Measurements from ENCODE around the gene STK17B. TPM values are rescaled to one million over a fixed set of nuclear protein-coding genes. Genes with fewer than 3 reads are reported as not detected.

The STK17B gene
- total and polyA plus RNA-seq, 2 experiments from 2014 or later = 5.7 to 13.7 TPM

DNA sequence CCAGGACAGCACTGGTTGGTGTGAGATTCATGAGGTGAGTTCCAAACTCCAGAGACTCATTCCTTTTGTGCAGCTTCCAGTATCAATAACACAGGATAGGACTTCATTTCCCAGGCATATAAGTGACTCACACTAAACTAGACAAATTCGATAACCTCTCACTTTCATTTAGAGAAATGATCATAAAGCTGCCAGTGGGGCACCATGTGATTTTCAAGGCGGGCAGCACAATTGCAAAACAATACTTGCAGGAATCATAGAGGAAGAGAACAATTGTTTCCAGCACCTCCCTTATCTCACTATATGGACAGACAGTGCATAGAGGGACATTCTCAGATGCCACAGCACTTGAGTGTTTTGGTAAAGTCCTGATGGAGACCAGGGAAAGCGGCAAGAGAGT is 71.5 kb downstream of the STK17B start:
- Histone ChIP-seq H3K4me2 (no peak overlapping the region), H3K79me2 (replicated peaks; ENCODE audit: insufficient read depth) (no peaks in the 10 kb centered on the region), H4K20me1 (replicated peaks; ENCODE audit: insufficient read depth) (no peaks in the 10 kb centered on the region), H3F3A (replicated peaks; ENCODE audit: low read depth) (no peaks in the 10 kb centered on the region), H3K4me3 (no peak overlapping the region), H3K9me2 (ENCODE audit: insufficient read depth) (no peaks in the 10 kb centered on the region), H3K27ac (ENCODE audit: low read depth) (no peak overlapping the region), H3K27me3 (ENCODE audit: insufficient read depth) (no peaks in the 10 kb centered on the region), H3K36me3 (ENCODE audit: insufficient read depth) (no peaks in the 10 kb centered on the region), H2AFZ (peak overlapping the region; percentile 49; the same call in 1 of the 2 replicates), H3K4me1 (ENCODE audit: insufficient read depth) (peaks cover 20% of the 10 kb centered on the region)
- TF ChIP-seq, protein P1, sequence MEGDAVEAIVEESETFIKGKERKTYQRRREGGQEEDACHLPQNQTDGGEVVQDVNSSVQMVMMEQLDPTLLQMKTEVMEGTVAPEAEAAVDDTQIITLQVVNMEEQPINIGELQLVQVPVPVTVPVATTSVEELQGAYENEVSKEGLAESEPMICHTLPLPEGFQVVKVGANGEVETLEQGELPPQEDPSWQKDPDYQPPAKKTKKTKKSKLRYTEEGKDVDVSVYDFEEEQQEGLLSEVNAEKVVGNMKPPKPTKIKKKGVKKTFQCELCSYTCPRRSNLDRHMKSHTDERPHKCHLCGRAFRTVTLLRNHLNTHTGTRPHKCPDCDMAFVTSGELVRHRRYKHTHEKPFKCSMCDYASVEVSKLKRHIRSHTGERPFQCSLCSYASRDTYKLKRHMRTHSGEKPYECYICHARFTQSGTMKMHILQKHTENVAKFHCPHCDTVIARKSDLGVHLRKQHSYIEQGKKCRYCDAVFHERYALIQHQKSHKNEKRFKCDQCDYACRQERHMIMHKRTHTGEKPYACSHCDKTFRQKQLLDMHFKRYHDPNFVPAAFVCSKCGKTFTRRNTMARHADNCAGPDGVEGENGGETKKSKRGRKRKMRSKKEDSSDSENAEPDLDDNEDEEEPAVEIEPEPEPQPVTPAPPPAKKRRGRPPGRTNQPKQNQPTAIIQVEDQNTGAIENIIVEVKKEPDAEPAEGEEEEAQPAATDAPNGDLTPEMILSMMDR (conservative IDR thresholded peaks at IDR 0.05; ENCODE audit: low read depth in 2 of 2) = no peak
- TF ChIP-seq, protein P2, sequence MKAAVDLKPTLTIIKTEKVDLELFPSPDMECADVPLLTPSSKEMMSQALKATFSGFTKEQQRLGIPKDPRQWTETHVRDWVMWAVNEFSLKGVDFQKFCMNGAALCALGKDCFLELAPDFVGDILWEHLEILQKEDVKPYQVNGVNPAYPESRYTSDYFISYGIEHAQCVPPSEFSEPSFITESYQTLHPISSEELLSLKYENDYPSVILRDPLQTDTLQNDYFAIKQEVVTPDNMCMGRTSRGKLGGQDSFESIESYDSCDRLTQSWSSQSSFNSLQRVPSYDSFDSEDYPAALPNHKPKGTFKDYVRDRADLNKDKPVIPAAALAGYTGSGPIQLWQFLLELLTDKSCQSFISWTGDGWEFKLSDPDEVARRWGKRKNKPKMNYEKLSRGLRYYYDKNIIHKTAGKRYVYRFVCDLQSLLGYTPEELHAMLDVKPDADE (IDR thresholded peaks at IDR 0.05) = no peak
- TF ChIP-seq, protein P3, sequence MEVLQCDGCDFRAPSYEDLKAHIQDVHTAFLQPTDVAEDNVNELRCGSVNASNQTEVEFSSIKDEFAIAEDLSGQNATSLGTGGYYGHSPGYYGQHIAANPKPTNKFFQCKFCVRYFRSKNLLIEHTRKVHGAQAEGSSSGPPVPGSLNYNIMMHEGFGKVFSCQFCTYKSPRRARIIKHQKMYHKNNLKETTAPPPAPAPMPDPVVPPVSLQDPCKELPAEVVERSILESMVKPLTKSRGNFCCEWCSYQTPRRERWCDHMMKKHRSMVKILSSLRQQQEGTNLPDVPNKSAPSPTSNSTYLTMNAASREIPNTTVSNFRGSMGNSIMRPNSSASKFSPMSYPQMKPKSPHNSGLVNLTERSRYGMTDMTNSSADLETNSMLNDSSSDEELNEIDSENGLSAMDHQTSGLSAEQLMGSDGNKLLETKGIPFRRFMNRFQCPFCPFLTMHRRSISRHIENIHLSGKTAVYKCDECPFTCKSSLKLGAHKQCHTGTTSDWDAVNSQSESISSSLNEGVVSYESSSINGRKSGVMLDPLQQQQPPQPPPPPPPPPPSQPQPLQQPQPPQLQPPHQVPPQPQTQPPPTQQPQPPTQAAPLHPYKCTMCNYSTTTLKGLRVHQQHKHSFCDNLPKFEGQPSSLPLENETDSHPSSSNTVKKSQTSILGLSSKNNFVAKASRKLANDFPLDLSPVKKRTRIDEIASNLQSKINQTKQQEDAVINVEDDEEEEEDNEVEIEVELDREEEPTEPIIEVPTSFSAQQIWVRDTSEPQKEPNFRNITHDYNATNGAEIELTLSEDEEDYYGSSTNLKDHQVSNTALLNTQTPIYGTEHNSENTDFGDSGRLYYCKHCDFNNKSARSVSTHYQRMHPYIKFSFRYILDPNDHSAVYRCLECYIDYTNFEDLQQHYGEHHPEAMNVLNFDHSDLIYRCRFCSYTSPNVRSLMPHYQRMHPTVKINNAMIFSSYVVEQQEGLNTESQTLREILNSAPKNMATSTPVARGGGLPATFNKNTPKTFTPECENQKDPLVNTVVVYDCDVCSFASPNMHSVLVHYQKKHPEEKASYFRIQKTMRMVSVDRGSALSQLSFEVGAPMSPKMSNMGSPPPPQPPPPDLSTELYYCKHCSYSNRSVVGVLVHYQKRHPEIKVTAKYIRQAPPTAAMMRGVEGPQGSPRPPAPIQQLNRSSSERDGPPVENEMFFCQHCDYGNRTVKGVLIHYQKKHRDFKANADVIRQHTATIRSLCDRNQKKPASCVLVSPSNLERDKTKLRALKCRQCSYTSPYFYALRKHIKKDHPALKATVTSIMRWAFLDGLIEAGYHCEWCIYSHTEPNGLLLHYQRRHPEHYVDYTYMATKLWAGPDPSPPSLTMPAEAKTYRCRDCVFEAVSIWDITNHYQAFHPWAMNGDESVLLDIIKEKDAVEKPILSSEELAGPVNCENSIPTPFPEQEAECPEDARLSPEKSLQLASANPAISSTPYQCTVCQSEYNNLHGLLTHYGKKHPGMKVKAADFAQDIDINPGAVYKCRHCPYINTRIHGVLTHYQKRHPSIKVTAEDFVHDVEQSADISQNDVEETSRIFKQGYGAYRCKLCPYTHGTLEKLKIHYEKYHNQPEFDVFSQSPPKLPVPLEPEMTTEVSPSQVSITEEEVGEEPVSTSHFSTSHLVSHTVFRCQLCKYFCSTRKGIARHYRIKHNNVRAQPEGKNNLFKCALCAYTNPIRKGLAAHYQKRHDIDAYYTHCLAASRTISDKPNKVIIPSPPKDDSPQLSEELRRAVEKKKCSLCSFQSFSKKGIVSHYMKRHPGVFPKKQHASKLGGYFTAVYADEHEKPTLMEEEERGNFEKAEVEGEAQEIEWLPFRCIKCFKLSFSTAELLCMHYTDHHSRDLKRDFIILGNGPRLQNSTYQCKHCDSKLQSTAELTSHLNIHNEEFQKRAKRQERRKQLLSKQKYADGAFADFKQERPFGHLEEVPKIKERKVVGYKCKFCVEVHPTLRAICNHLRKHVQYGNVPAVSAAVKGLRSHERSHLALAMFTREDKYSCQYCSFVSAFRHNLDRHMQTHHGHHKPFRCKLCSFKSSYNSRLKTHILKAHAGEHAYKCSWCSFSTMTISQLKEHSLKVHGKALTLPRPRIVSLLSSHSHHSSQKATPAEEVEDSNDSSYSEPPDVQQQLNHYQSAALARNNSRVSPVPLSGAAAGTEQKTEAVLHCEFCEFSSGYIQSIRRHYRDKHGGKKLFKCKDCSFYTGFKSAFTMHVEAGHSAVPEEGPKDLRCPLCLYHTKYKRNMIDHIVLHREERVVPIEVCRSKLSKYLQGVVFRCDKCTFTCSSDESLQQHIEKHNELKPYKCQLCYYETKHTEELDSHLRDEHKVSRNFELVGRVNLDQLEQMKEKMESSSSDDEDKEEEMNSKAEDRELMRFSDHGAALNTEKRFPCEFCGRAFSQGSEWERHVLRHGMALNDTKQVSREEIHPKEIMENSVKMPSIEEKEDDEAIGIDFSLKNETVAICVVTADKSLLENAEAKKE (CRISPR knock-in tag; IDR thresholded peaks at IDR 0.05) = no peak
- TF ChIP-seq CREB1 (CRISPR knock-in tag; IDR thresholded peaks at IDR 0.05; ENCODE audit: low read depth) (no peak), EZH2 (IDR thresholded peaks at IDR 0.05; ENCODE audit: low read depth, unreplicated experiment) (no peak), JUNB (IDR thresholded peaks at IDR 0.05; ENCODE audit: unreplicated experiment) (no peak), ZNF114 (CRISPR knock-in tag; IDR thresholded peaks at IDR 0.05) (no peak), ZNF331 (CRISPR knock-in tag; IDR thresholded peaks at IDR 0.05; ENCODE audit: low read depth) (no peak), STAT1 (IDR thresholded peaks at IDR 0.05; ENCODE audit: unreplicated experiment) (no peak), EZH2phosphoT487 (IDR thresholded peaks at IDR 0.05; ENCODE audit: unreplicated experiment) (no peak), POLR2AphosphoS5 (IDR thresholded peaks at IDR 0.05; ENCODE audit: low read depth) (no peak)
- TF ChIP-seq, protein P4, sequence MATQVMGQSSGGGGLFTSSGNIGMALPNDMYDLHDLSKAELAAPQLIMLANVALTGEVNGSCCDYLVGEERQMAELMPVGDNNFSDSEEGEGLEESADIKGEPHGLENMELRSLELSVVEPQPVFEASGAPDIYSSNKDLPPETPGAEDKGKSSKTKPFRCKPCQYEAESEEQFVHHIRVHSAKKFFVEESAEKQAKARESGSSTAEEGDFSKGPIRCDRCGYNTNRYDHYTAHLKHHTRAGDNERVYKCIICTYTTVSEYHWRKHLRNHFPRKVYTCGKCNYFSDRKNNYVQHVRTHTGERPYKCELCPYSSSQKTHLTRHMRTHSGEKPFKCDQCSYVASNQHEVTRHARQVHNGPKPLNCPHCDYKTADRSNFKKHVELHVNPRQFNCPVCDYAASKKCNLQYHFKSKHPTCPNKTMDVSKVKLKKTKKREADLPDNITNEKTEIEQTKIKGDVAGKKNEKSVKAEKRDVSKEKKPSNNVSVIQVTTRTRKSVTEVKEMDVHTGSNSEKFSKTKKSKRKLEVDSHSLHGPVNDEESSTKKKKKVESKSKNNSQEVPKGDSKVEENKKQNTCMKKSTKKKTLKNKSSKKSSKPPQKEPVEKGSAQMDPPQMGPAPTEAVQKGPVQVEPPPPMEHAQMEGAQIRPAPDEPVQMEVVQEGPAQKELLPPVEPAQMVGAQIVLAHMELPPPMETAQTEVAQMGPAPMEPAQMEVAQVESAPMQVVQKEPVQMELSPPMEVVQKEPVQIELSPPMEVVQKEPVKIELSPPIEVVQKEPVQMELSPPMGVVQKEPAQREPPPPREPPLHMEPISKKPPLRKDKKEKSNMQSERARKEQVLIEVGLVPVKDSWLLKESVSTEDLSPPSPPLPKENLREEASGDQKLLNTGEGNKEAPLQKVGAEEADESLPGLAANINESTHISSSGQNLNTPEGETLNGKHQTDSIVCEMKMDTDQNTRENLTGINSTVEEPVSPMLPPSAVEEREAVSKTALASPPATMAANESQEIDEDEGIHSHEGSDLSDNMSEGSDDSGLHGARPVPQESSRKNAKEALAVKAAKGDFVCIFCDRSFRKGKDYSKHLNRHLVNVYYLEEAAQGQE (IDR thresholded peaks at IDR 0.05; ENCODE audit: unreplicated experiment) = no peak
- H3K36me3 Mint-ChIP-seq (ENCODE audit: low read depth) = peaks cover 2% of the 10 kb centered on the region; the same call in 2 of the 3 replicates
- ATAC-seq = no peak
- H3K4me1 Mint-ChIP-seq = peaks cover 29% of the 10 kb centered on the region
- H3K4me3 Mint-ChIP-seq = no peak overlapping the region
- no peak for DNase-seq (ENCODE audit: low spot score)
- H3K27me3 Mint-ChIP-seq (ENCODE audit: insufficient read depth, low read depth, poor library complexity) = no peaks in the 10 kb centered on the region
- no peak overlapping the region for H3K27ac Mint-ChIP-seq
- peaks cover 2% of the 10 kb centered on the region for H3K9me3 Mint-ChIP-seq

All from GM23338 (cell line).